Adipose tissue (tissue), 3 donors: ENCODE data around the gene MMP8. TPM values are rescaled to one million over a fixed set of nuclear protein-coding genes. Genes with fewer than 3 reads are reported as not detected.
"Not testable (repeated sequence)": the region's sequence is repeated elsewhere in the genome, so short reads cannot be mapped to it uniquely, and the experiment has no call there.

Experiments used
- H3K27ac ChIP-seq: one replicate; pipeline ENCODE4 v1.5.1; 2013; ENCODE audit warnings: low read depth, low read length
- WGBS, 3 donors: extraction: QIAGEN DNeasy Blood & Tissue Kit; methylation state at CpG; one replicate each; pipeline ENCODE4 v1.1.7; 2013; 5-methylcytosine and 5-hydroxymethylcytosine counted together
- polyA plus RNA-seq, 3 donors: library from polyadenylated mRNA; stranded (reverse); fragments of 200-250 nt; gene quantifications; one replicate each; pipeline ENCODE4 v1.2.3, GENCODE V29; 2013
- donor health status: healthy with polysubstance abuse.
- donor health status: Bipolar disorder and iron deficiency.
- donor health status: healthy.

Gene MMP8, protein sequence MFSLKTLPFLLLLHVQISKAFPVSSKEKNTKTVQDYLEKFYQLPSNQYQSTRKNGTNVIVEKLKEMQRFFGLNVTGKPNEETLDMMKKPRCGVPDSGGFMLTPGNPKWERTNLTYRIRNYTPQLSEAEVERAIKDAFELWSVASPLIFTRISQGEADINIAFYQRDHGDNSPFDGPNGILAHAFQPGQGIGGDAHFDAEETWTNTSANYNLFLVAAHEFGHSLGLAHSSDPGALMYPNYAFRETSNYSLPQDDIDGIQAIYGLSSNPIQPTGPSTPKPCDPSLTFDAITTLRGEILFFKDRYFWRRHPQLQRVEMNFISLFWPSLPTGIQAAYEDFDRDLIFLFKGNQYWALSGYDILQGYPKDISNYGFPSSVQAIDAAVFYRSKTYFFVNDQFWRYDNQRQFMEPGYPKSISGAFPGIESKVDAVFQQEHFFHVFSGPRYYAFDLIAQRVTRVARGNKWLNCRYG
- polyA plus RNA-seq: 1 to 10 TPM in 1 of 3 donors, under 1 TPM in 2; 0.31 to 5.2 (median 0.40) TPM

- no peak within 1 kb of the TSS for H3K27ac ChIP-seq
- 24 to 62% (median 28%) methylated on average over 2 of the region's 2 CpGs for WGBS, 3 donors
These were observed at the start of gene MMP8 for GRCh38 chr11:102724904-102725500. Gene MMP8, minus strand, starts transcription at chr11:102724954. Its CDS starts 99 bp downstream, at chr11:102724855.

- H3K27ac ChIP-seq: no peak overlapping the region
- 65 to 70% (median 69%) methylated on average over 4 of the region's 4 CpGs for WGBS, 3 donors
These were observed 48.6 kb upstream of the MMP8 start for GRCh38 chr11:102773386-102773785.

DNA sequence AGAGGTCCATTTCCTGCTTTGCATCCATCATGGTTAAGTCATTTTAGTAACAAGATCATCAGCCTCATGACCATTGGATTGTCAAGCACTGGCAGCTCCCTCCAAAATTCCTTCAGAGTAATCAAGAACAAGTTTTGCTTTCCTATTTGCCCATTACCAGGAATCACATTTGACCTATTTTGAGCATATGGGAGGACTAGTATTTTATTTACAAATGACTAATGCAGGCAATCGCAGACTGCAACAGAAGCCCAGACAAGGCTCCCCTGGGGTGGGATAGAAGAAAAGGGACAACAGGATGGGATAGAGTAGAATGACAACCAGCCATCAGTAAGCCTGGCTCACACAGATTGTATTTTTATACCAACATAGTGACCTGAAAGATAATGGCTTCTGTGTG is 46.6 kb upstream of the MMP8 start:
- WGBS, 3 donors: 42 to 70% (median 54%) methylated on average over 1 of the region's 1 CpG
- H3K27ac ChIP-seq: no peak overlapping the region

GRCh38 chr11:102770191-102770590 is 45.4 kb upstream of the MMP8 start:
- no peak overlapping the region for H3K27ac ChIP-seq

GRCh38 chr11:102767800-102768199 is 43.0 kb upstream of the MMP8 start:
- H3K27ac ChIP-seq: no peak overlapping the region
- 38 to 78% (median 60%) methylated on average over 18 of the region's 18 CpGs for WGBS, 3 donors

GRCh38 chr11:102763440-102763839 is 38.7 kb upstream of the MMP8 start:
- 63 to 83% (median 74%) methylated on average over 2 of the region's 2 CpGs for WGBS, 3 donors
- H3K27ac ChIP-seq: no peak overlapping the region

- no peak overlapping the region for H3K27ac ChIP-seq
- 47 to 69% (median 60%) methylated on average over 2 of the region's 2 CpGs for WGBS, 3 donors
These were observed 37.6 kb upstream of the MMP8 start for GRCh38 chr11:102762361-102762767.

DNA sequence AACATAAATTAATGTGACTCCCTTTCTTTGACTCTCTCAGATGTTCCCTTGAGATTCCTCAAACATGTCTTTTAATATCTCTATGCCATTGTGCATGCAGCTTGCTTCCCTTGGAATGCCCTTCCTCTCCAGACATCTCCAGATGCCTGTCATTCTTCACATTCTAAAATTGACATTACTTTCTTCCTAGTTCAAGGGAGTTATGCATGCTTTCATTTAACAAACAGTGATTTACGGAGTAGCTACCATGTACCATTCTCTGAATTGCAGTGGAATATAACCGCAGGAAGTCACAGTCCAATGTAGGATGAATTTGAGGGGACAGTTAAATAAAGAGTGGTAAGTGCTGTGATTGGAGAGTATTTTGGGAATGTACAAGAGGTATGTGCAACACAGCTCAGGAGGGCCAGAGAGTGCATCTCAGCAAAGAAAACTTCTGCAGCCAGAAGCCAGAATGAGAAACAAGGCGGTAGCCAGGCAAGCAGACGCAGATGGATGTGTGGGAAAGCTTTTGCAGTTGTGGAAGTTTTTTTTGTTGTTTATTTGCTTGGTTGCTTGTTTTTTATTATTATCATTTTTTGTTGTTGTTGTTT is 37.0 kb upstream of the MMP8 start:
- H3K27ac ChIP-seq: no peak overlapping the region
- 79 to 80% (median 79%) methylated on average over 4 of the region's 4 CpGs for WGBS, 3 donors

- H3K27ac ChIP-seq: no peak overlapping the region
- 34 to 52% (median 36%) methylated on average over 4 of the region's 4 CpGs for WGBS, 3 donors
These were observed 35.7 kb upstream of the MMP8 start for GRCh38 chr11:102760344-102761035.

GRCh38 chr11:102757823-102758549 is 33.2 kb upstream of the MMP8 start:
- WGBS, 3 donors: 33 to 37% (median 34%) methylated on average over 2 of the region's 2 CpGs
- no peak overlapping the region for H3K27ac ChIP-seq

GRCh38 chr11:102753267-102753666 is 28.5 kb upstream of the MMP8 start:
- H3K27ac ChIP-seq: no peak overlapping the region
- WGBS, 3 donors: 95 to 97% (median 97%) methylated on average over 1 of the region's 1 CpG

- no peak overlapping the region for H3K27ac ChIP-seq
These were observed 26.9 kb upstream of the MMP8 start for GRCh38 chr11:102751673-102752072.

GRCh38 chr11:102749101-102749722 is 24.5 kb upstream of the MMP8 start:
- no peak overlapping the region for H3K27ac ChIP-seq

GRCh38 chr11:102746746-102747578 is 22.2 kb upstream of the MMP8 start:
- not testable (repeated sequence) for H3K27ac ChIP-seq
- WGBS, 3 donors: 74 to 88% (median 80%) methylated on average over 28 to 32 of the region's 32 CpGs

DNA sequence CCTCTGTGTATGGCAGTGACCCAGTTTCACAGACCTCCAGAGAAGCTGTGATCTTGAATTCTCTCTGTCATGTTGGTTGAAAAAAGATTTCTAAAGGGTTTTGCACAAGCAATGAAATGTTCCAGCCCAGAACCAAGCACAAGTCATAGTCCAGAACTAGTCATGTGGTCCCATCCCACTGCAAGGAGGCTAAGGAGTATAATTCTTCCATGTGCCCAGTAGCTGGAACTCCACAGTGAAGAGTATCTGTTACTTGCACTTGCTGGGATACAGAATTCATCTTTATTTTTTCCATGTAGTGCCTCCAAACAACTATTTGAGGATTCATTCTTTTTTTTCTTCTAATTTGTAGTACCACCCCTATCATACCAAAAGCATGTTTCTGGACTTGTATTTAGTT is 9.9 kb upstream of the MMP8 start:
- H3K27ac ChIP-seq: no peak overlapping the region

- H3K27ac ChIP-seq: no peak overlapping the region
- WGBS, 3 donors: 38 to 56% (median 54%) methylated on average over 8 of the region's 8 CpGs
These were observed 8.6 kb upstream of the MMP8 start for GRCh38 chr11:102733232-102733875.

- H3K27ac ChIP-seq: not testable (repeated sequence)
- 62 to 63% (median 62%) methylated on average over 8 of the region's 8 CpGs for WGBS, 3 donors
These were observed 6.2 kb upstream of the MMP8 start for GRCh38 chr11:102730944-102731343.
